PC-3 (cell line): ENCODE data around the gene SOX21.

ENCODE experiments used
- CTCF ChIP-seq: fragments of 300-600 bp; sonication (generic); conservative IDR thresholded peaks from 2 replicates; pipeline ENCODE4 v1.5.1; 2017; ENCODE audit warnings: antibody characterized with exemption, low read depth, mild to moderate bottlenecking, low read length
- EZH2 ChIP-seq: fragments of 300-600 bp; sonication (generic); IDR thresholded peaks from one replicate; pipeline ENCODE4 v1.6.1; 2017; ENCODE audit warnings: antibody characterized with exemption, mild to moderate bottlenecking, low read length; ENCODE audit not compliant: unreplicated experiment

- TF ChIP-seq CTCF = no peak
- no peak for TF ChIP-seq EZH2
These were observed 3.1 kb downstream of the SOX21 start for GRCh38 chr13:94709001-94709834.
